ENCODE data around the gene LRP3. TPM values are rescaled to one million over a fixed set of nuclear protein-coding genes. Genes with fewer than 3 reads are reported as not detected.

LRP3 gene
- total RNA-seq, 2 experiments from 2014 or later: not detected

DNA sequence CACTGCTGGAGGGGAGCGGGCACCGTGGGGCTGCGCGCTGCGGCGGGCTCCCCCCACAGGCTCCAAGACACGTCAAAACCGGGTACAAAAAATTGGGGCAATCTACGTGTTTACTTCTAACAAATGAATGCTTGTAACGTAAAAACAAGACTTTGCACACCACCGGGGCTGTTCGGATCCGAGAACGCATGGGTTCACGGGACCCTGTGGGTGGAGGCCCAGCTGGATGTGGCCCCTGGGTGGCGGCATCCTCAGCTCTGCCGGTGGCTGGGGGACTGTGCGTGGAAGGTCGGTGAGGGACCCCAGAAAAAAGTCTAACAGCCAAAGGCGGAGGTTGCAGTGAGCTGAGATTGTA, 41.8 kb downstream of the LRP3 start:
- DNase-seq (no peak), ATAC-seq (no peak)
- H3K9me3 Mint-ChIP-seq (ENCODE audit: insufficient read depth): no peaks in the 10 kb centered on the region
- no peaks in the 10 kb centered on the region for H3K36me3 Mint-ChIP-seq (ENCODE audit: low read depth)
- no peak overlapping the region for H3K4me3 Mint-ChIP-seq
- ChIA-PET CTCF (interaction anchor here (0.7 to 2.9 kb wide), 8 partner anchors 10 to 436 kb away, joined by 3 to 12 read pairs (median 4); partner anchors contain the start of gene SLC7A10), POLR2A (interaction anchor here (0.6 to 0.9 kb wide), 2 partner anchors 138 to 141 kb away, joined by 3 read pairs; partner anchors contain the start of gene CEBPG)
- no peak overlapping the region for H3K27ac Mint-ChIP-seq
- no peaks in the 10 kb centered on the region for H3K4me1 Mint-ChIP-seq (ENCODE audit: low read depth)
- H3K27me3 Mint-ChIP-seq (ENCODE audit: low read depth): no peaks in the 10 kb centered on the region

DNA sequence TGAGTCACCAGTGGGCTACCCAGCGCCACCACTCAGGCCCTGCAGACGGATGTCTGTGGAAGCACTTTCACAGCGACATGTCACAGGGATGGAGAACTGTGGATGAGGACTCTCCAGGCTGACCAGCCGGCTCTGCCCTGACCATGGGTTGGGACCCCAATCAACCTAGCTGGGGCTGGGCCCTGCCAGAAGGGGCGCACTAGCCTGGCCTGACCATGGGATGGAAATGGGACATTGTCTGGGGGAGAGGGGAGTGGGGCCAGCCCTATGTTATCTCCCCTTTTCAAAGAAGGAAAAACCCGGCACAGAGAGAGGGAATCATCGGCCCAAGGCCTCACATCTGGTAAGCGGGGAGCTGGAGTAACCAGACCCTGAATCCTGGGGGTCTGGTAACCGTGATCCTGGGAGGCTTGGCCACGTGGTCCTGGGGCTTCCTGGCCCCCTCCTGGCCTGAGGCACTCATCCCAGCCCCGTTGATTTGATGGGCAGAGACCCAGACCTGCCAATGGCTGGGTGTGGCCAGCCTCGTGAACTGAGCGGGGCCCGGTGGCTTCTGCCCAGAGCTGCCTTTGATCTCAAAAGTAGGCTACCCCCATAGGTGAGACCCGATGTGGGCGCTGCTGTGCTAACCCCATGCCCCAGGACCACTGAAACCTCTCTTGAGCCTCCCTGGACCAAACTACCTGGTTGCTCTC, 42.7 kb downstream of the LRP3 start:
- H3K4me3 Mint-ChIP-seq: no peak overlapping the region
- DNase-seq: no peak
- H3K27ac Mint-ChIP-seq: no peak overlapping the region

DNA sequence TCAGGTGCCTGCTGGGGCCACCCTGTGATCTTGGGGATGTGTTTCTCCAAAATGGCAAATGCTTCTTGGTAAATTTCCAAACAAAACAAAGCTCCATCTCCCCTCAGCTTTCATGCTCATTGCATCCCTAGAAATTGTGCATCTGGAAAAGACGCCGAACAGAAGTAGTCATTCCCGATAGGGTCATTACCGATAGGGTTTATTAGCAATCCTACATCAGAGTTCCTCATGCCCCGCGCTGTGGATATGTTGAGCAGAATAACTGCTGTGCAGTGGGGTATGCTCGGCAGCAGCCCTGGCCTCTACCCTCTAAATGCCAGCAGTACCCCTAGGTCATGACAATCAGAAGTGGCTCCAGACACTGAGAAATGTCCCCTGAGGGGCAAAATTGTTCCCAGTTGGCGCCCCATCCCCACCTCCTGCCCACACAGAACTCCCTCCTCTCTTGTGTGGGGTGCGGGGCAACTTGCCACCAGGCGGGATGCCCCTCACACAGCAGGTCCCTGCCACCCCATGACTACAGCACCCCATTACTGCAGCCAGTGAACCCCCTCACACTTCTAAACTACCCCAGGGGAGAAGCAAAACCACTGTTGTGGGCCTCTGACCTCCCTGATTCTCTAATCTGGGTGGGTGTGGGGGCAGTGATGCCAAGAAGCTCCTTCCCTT, 44.5 kb downstream of the LRP3 start:
- ChIA-PET CTCF (interaction anchor here (1.0 to 1.7 kb wide), 2 partner anchors 54 to 168 kb away, joined by 3 to 4 read pairs; no protein-coding TSS in a partner anchor), POLR2A (no interaction called here)
- no peaks in the 10 kb centered on the region for H3K9me3 Mint-ChIP-seq (ENCODE audit: insufficient read depth)
- ATAC-seq (no peak), DNase-seq (no peak)
- H3K27me3 Mint-ChIP-seq (ENCODE audit: low read depth): no peaks in the 10 kb centered on the region
- no peak overlapping the region for H3K27ac Mint-ChIP-seq
- no peaks in the 10 kb centered on the region for H3K4me1 Mint-ChIP-seq (ENCODE audit: low read depth)
- no peak overlapping the region for H3K4me3 Mint-ChIP-seq
- H3K36me3 Mint-ChIP-seq (ENCODE audit: low read depth): no peaks in the 10 kb centered on the region

More for the DNA sequence above, 42.7 kb downstream of the LRP3 start:
- POLR2A ChIA-PET: interaction anchor here (0.6 kb wide), 1 partner anchor 137 kb away, joined by 3 read pairs; the partner anchor contains the start of gene CEBPG
- no peaks in the 10 kb centered on the region for H3K27me3 Mint-ChIP-seq (ENCODE audit: low read depth)
- no peaks in the 10 kb centered on the region for H3K4me1 Mint-ChIP-seq (ENCODE audit: low read depth)
- no peaks in the 10 kb centered on the region for H3K36me3 Mint-ChIP-seq (ENCODE audit: low read depth)
- ATAC-seq: no peak
- CTCF ChIA-PET: interaction anchor here (1.5 to 2.9 kb wide), 5 partner anchors 13 to 172 kb away, joined by 4 to 12 read pairs (median 5); no protein-coding TSS in a partner anchor
- H3K9me3 Mint-ChIP-seq (ENCODE audit: insufficient read depth): no peaks in the 10 kb centered on the region

DNA sequence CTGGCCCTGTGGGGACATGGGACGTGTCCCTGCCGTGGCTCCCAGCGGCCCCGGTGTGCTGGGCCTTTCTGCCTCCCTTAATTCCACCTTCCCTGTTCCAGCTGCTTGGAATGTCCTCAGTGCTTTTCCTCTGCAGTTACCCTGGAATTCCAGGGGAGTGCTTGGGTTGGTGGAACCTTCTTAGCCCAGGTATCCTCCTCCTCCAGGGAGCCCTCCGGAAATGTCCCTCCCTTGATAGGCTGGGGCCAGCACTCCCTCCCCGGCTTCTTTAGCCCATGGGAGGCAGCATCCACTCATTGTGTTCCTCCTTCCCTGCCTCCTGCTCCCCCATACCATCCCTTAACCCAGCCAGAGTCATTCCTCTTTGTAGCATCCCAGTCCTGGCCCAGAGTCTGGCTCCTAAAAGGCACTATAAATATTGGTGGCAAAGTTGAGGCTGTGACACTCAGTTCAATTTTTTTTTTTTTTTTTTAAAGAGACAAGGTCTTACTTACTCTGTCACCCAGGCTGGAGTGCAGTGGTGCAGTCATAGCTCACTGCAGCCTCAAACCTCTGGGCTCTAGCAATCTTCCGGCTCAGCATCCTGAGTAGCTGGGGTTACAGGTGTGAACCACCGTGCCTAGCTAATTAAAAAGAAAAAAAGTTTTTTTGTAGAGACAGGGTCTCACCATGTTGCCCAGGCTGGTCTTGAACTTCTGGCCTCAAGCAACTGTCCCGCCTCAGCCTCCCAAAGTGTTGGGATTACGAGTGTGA, 45.3 kb downstream of the LRP3 start:
- ATAC-seq (no peak), DNase-seq (no peak)
- H3K36me3 Mint-ChIP-seq (ENCODE audit: low read depth): no peaks in the 10 kb centered on the region
- no peaks in the 10 kb centered on the region for H3K4me1 Mint-ChIP-seq (ENCODE audit: low read depth)
- CTCF ChIA-PET: interaction anchor here (1.7 kb wide), 1 partner anchor 167 kb away, joined by 4 read pairs; no protein-coding TSS in a partner anchor
- no peaks in the 10 kb centered on the region for H3K9me3 Mint-ChIP-seq (ENCODE audit: insufficient read depth)
- no peaks in the 10 kb centered on the region for H3K27me3 Mint-ChIP-seq (ENCODE audit: low read depth)
- H3K4me3 Mint-ChIP-seq: no peak overlapping the region
- POLR2A ChIA-PET: no interaction called here
- H3K27ac Mint-ChIP-seq: no peak overlapping the region

DNA sequence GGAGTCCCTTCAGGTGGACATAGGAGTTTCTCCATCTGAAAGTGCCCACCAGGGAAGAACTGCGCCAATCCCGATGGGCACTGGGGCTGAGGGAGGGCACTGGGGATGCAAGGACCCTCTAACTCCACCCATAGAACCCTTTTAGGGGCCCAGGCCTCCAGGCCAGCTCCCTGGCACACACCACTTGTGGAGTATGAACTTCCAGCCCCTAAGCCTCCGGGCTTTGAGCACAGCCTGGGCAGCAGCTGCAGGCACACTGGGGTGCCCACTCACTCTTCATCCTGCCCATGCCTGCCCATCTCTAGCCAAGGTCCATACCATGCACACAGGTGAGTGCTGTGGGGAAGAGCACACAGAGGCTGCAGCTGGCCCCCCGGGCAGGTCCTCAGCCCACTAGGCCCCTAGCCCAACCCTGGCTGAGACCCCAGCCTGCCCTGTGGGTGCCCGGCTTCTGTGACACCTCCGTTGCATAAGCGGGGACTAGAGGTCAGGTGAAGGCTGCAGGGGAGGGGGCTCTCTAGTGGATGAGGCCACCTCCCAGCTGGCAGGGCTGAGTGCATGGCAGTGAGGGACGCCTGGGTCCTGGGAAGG, 46.1 kb downstream of the LRP3 start:
- H3K9me3 Mint-ChIP-seq (ENCODE audit: insufficient read depth): no peaks in the 10 kb centered on the region
- ChIA-PET CTCF (interaction anchor here (1.7 kb wide), 1 partner anchor 166 kb away, joined by 4 read pairs; no protein-coding TSS in a partner anchor), POLR2A (no interaction called here)
- no peaks in the 10 kb centered on the region for H3K36me3 Mint-ChIP-seq (ENCODE audit: low read depth)
- no peak overlapping the region for H3K4me3 Mint-ChIP-seq
- no peaks in the 10 kb centered on the region for H3K27me3 Mint-ChIP-seq (ENCODE audit: low read depth)
- H3K4me1 Mint-ChIP-seq (ENCODE audit: low read depth): no peaks in the 10 kb centered on the region
- DNase-seq (no peak), ATAC-seq (no peak)
- no peak overlapping the region for H3K27ac Mint-ChIP-seq

DNA sequence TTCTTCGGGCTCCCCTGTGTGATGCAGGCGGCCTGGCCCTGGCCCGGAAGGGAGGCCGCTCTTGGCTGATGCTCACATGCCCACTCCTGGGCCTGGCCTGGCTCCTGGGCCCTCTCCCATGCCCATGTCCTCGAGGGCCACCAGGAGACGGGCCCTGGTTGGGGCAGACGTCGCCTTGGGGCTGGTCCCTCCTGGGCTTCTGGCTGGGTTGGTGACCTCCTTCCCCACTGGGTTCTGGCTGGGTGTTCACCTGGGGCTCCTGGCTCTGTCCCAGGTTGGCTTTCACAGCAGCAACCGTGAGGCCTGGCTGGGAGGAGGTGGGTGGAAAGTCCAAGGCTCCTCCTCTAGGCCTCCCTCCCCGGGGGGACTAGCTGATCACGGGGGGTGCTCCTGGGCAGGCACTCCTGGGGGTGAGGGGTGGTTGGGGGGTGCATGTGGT, 47.0 kb downstream of the LRP3 start:
- H3K36me3 Mint-ChIP-seq (ENCODE audit: low read depth): no peaks in the 10 kb centered on the region
- ATAC-seq: no peak
- ChIA-PET CTCF (interaction anchor here (1.1 kb wide), 1 partner anchor 18 kb away, joined by 3 read pairs; no protein-coding TSS in a partner anchor), POLR2A (interaction anchor here (0.6 kb wide), 1 partner anchor 28 kb away, joined by 3 read pairs; no protein-coding TSS in a partner anchor)
- DNase-seq: no peak
- H3K4me3 Mint-ChIP-seq: no peak overlapping the region
- no peaks in the 10 kb centered on the region for H3K9me3 Mint-ChIP-seq (ENCODE audit: insufficient read depth)
- H3K27me3 Mint-ChIP-seq (ENCODE audit: low read depth): no peaks in the 10 kb centered on the region
- H3K27ac Mint-ChIP-seq: no peak overlapping the region
- no peaks in the 10 kb centered on the region for H3K4me1 Mint-ChIP-seq (ENCODE audit: low read depth)

DNA sequence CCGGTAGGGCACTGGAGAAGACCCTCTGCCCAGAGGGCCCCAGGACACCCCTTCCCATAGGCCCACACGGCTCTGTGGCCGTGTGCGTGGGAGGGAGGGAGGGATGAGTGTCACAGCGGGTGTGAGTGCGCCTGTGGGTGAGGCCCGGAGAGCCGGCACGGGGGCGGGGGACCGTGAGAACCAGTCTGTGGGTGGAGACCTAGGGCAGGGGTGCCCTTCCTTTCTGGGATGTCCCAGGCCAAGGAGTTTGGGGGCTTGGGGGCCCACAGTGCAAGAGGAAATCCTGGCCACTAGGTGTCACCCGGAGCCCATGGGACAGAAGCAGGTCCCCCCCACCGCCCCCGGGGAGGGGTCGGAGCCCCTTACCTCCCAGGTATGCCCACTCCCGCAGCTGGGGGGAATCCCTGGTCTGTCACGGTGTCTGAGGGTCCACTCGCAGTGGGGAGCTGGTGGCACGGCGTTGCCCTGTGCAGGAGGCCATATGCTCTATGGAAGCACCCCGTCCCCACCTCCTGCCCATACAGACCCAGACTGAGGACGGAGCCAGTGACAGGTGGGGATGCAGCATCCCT, 47.5 kb downstream of the LRP3 start:
- ATAC-seq: peak; percentile 38
- Mint-ChIP-seq H3K27me3 (ENCODE audit: low read depth) (no peaks in the 10 kb centered on the region), H3K36me3 (ENCODE audit: low read depth) (no peaks in the 10 kb centered on the region), H3K4me3 (no peak overlapping the region), H3K9me3 (ENCODE audit: insufficient read depth) (no peaks in the 10 kb centered on the region), H3K27ac (no peak overlapping the region), H3K4me1 (ENCODE audit: low read depth) (no peaks in the 10 kb centered on the region)
- CTCF ChIA-PET: interaction anchor here (1.0 to 1.1 kb wide), 2 partner anchors 17 to 165 kb away, joined by 3 to 4 read pairs; no protein-coding TSS in a partner anchor
- no peak for DNase-seq
- POLR2A ChIA-PET: interaction anchor here (0.6 kb wide), 1 partner anchor 28 kb away, joined by 3 read pairs; no protein-coding TSS in a partner anchor

DNA sequence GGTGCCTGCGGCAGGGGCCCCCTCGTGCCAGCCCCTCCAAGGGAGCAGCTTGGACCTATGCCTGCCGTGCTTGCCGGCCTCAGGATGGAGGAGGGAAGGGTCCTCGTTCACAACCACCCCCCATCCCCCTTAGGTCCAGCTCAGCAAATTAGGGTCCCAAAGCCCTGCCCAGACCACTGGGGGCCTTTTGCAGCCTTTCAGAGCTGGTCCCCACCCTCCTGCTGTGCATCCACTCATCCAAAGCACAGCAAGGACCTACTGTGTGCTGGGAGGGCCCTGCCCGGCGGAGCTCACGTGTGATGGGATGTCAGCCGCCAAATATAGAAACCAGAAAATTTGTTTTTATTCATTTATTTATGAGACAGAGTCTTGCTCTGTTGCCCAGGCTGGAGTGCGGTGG, 48.0 kb downstream of the LRP3 start:
- POLR2A ChIA-PET: no interaction called here
- H3K9me3 Mint-ChIP-seq (ENCODE audit: insufficient read depth): no peaks in the 10 kb centered on the region
- no peaks in the 10 kb centered on the region for H3K36me3 Mint-ChIP-seq (ENCODE audit: low read depth)
- CTCF ChIA-PET: interaction anchor here (1.0 to 1.1 kb wide), 2 partner anchors 17 to 164 kb away, joined by 3 to 4 read pairs; no protein-coding TSS in a partner anchor
- H3K4me3 Mint-ChIP-seq: no peak overlapping the region
- no peaks in the 10 kb centered on the region for H3K4me1 Mint-ChIP-seq (ENCODE audit: low read depth)
- no peak overlapping the region for H3K27ac Mint-ChIP-seq
- no peak for ATAC-seq
- DNase-seq: no peak
- H3K27me3 Mint-ChIP-seq (ENCODE audit: low read depth): no peaks in the 10 kb centered on the region

DNA sequence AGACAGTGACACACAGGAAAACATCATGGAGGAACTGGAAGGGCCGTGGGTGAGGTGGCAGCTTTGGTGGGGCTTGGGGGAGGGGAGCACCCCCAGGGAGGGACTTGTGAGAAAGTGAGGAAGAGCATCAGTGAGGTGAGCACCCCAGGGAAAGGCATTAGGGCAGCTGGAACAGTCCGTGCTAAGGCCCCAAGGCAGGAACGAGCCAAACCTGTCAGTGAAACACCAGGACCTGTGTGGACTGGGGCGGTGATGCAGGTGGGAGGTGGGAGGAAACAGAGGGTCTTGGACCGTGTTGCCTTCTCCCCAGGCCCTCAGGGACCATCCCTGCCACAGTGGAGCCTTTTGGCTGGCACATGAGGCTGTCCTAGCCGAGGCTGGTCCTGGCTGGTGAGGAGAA, 48.8 kb downstream of the LRP3 start:
- ATAC-seq: no peak
- Mint-ChIP-seq H3K27ac (no peak overlapping the region), H3K27me3 (ENCODE audit: low read depth) (no peaks in the 10 kb centered on the region), H3K4me3 (no peak overlapping the region), H3K9me3 (ENCODE audit: insufficient read depth) (no peaks in the 10 kb centered on the region), H3K4me1 (ENCODE audit: low read depth) (no peaks in the 10 kb centered on the region), H3K36me3 (ENCODE audit: low read depth) (no peaks in the 10 kb centered on the region)
- CTCF ChIA-PET: interaction anchor here (1.0 kb wide), 1 partner anchor 164 kb away, joined by 4 read pairs; no protein-coding TSS in a partner anchor
- no peak for DNase-seq
- POLR2A ChIA-PET: no interaction called here

DNA sequence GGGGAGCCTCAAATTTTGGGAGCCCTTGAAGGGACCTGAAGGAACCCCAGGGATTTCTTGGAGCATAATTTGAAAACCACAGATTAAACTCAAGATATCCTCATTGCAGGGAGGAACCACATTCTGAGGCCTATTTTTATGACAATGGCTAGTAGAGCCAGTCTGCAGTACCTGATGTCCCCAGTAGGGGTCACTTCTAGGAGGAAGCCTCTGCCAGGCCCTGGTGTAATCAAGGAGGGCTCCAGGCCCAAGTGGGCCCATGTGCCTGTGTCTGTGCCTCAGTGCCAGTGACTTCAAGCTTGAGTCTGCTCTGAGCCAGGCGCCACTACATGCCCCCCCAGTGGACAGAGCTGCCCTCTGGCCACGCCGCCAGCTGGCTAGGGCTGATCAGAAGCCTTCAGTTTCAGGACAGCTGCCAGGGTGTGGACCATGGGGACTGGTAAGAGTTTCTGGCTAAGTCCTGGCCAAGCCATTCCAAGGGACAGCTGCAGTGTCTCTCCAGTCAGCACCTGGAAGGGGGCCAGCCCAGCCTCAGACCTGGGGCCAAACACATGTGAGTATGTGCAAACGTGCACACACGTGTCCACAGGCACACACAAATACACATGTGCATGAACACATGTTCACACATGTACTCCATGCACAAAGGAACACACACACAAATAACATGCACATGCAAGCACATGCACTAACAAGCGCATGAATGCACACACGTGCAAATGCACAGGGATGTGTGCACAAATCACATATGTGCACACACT, 52.0 kb downstream of the LRP3 start:
- Mint-ChIP-seq H3K36me3 (ENCODE audit: low read depth) (no peaks in the 10 kb centered on the region), H3K9me3 (ENCODE audit: insufficient read depth) (no peaks in the 10 kb centered on the region), H3K4me3 (no peak overlapping the region), H3K4me1 (ENCODE audit: low read depth) (no peaks in the 10 kb centered on the region), H3K27me3 (ENCODE audit: low read depth) (no peaks in the 10 kb centered on the region), H3K27ac (no peak overlapping the region)
- POLR2A ChIA-PET: no interaction called here
- no peak for DNase-seq
- CTCF ChIA-PET: interaction anchor here (1.3 kb wide), 1 partner anchor 12 kb away, joined by 3 read pairs; no protein-coding TSS in a partner anchor
- ATAC-seq: no peak
